Astrocyte (in vitro differentiated cells and primary cell): ENCODE data around the gene SLC35F6. TPM values are rescaled to one million over a fixed set of nuclear protein-coding genes. Genes with fewer than 3 reads are reported as not detected.

Experiments used
- DNase-seq: peaks from one replicate; pipeline ENCODE4 v3.0.0-alpha.2; 2010; ENCODE audit warnings: low read depth
- FAIRE-seq: peaks from 2 replicates; lab custom pipeline; 2011; peaks lifted over from hg19 to GRCh38; lab: Jason Lieb, UNC
- H2AFZ ChIP-seq: 2 replicates; pipeline ENCODE4 v1.6.0; 2012; ENCODE audit warnings: low read depth, low read length, inconsistent platforms
- H3K27ac ChIP-seq: 2 replicates; pipeline ENCODE4 v1.5.1; 2011; ENCODE audit warnings: low read depth, low read length, inconsistent platforms
- H3K27me3 ChIP-seq: 2 replicates; pipeline ENCODE4 v1.6.0; 2011; ENCODE audit warnings: low read length, inconsistent platforms; ENCODE audit not compliant: insufficient read depth
- H3K36me3 ChIP-seq: 2 replicates; pipeline ENCODE4 v1.5.1; 2011; ENCODE audit warnings: low read length, inconsistent platforms; ENCODE audit not compliant: insufficient read depth
- H3K4me1 ChIP-seq: 2 replicates; pipeline ENCODE4 v1.5.1; 2011; ENCODE audit warnings: low read length, inconsistent platforms; ENCODE audit not compliant: insufficient read depth
- H3K4me2 ChIP-seq: 2 replicates; pipeline ENCODE4 v1.6.0; 2012; ENCODE audit warnings: low read length, inconsistent platforms
- H3K4me3 ChIP-seq: 2 replicates; pipeline ENCODE4 v1.5.1; 2011; ENCODE audit warnings: low read depth, mild to moderate bottlenecking, low read length, inconsistent platforms; ENCODE audit not compliant: insufficient read depth
- H3K79me2 ChIP-seq: 2 replicates; pipeline ENCODE4 v1.6.0; 2012; ENCODE audit warnings: mild to moderate bottlenecking, low read length, inconsistent platforms; ENCODE audit not compliant: insufficient read depth
- H3K9ac ChIP-seq: 2 replicates; pipeline ENCODE4 v1.6.0; 2012; ENCODE audit warnings: mild to moderate bottlenecking, low read length, inconsistent platforms
- H3K9me3 ChIP-seq: 2 replicates; pipeline ENCODE4 v1.5.1; 2012; ENCODE audit warnings: low read depth, mild to moderate bottlenecking, low read length, inconsistent platforms; ENCODE audit not compliant: insufficient read depth
- H4K20me1 ChIP-seq: 2 replicates; pipeline ENCODE4 v1.6.0; 2012; ENCODE audit warnings: low read length, inconsistent platforms; ENCODE audit not compliant: insufficient read depth
- H3K27ac Mint-ChIP-seq: one replicate; pipeline ENCODE4 v1.8.0; 2021; ENCODE audit warnings: mild to moderate bottlenecking, mixed read lengths; ENCODE audit not compliant: unreplicated experiment
- H3K27me3 Mint-ChIP-seq: one replicate; pipeline ENCODE4 v1.8.0; 2021; ENCODE audit warnings: low read depth, mixed read lengths; ENCODE audit not compliant: unreplicated experiment
- H3K36me3 Mint-ChIP-seq: one replicate; pipeline ENCODE4 v1.8.0; 2021; ENCODE audit warnings: low read depth, mixed read lengths; ENCODE audit not compliant: unreplicated experiment
- H3K4me1 Mint-ChIP-seq: one replicate; pipeline ENCODE4 v1.8.0; 2021; ENCODE audit warnings: low read depth, mixed read lengths; ENCODE audit not compliant: unreplicated experiment
- H3K4me3 Mint-ChIP-seq: one replicate; pipeline ENCODE4 v1.8.0; 2021; ENCODE audit warnings: mild to moderate bottlenecking, moderate library complexity, mixed read lengths; ENCODE audit not compliant: unreplicated experiment
- H3K9me3 Mint-ChIP-seq: one replicate; pipeline ENCODE4 v1.8.0; 2021; ENCODE audit warnings: mild to moderate bottlenecking, mixed read lengths; ENCODE audit not compliant: unreplicated experiment
- EZH2 ChIP-seq: IDR thresholded peaks from 2 replicates; pipeline ENCODE4 v1.6.1; 2012; ENCODE audit warnings: mild to moderate bottlenecking, low read length, inconsistent platforms; ENCODE audit not compliant: insufficient read depth
- total RNA-seq: library from RNA; stranded (reverse); gene quantifications from 2 replicates; pipeline ENCODE4 v1.2.1, GENCODE V29; 2021
- TF ChIP-seq, protein P1 (sequence below): IDR thresholded peaks from 2 replicates; pipeline ENCODE4 v1.5.1; 2011; ENCODE audit warnings: low read depth, mild to moderate bottlenecking, inconsistent platforms, low read length, moderate library complexity; ENCODE audit not compliant: insufficient read depth

The SLC35F6 gene
- total RNA-seq, 1 donor from 2014 or later, result 41.9 TPM

DNA sequence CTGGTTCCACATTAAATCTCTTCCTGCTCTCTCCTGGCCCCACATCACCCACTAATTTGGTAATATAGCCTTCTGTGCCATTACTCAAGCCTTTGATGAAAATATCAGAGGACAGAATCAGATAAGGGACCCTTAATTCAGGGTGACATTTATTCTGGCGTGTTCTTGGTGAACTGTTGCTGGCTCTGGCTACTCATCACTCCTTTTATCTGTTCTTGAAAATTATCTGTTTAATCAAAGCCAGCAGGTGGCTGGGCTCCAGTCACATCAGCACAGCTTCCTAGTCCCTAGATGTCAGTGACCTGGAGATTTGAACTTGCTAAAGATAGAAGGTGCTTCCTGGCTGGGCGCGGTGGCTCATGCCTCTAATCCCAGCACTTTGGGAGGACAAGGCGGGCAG lies 26.9 kb upstream of the SLC35F6 start:
- Histone ChIP-seq H3K9ac (no peak overlapping the region), H4K20me1 (no peaks in the 10 kb centered on the region), H3K4me2 (no peak overlapping the region), H3K4me3 (no peak overlapping the region), H2AFZ (no peak overlapping the region), H3K27ac (no peak overlapping the region), H3K9me3 (no peaks in the 10 kb centered on the region), H3K27me3 (peaks cover 2% of the 10 kb centered on the region), H3K4me1 (peaks cover 6% of the 10 kb centered on the region), H3K36me3 (no peaks in the 10 kb centered on the region), H3K79me2 (no peaks in the 10 kb centered on the region)
- FAIRE-seq, result no peak
- DNase-seq, result no peak
- H3K36me3 Mint-ChIP-seq, result no peaks in the 10 kb centered on the region
- peaks cover 6% of the 10 kb centered on the region for H3K4me1 Mint-ChIP-seq
- H3K27me3 Mint-ChIP-seq, result peaks cover 28% of the 10 kb centered on the region
- TF ChIP-seq, protein P1, sequence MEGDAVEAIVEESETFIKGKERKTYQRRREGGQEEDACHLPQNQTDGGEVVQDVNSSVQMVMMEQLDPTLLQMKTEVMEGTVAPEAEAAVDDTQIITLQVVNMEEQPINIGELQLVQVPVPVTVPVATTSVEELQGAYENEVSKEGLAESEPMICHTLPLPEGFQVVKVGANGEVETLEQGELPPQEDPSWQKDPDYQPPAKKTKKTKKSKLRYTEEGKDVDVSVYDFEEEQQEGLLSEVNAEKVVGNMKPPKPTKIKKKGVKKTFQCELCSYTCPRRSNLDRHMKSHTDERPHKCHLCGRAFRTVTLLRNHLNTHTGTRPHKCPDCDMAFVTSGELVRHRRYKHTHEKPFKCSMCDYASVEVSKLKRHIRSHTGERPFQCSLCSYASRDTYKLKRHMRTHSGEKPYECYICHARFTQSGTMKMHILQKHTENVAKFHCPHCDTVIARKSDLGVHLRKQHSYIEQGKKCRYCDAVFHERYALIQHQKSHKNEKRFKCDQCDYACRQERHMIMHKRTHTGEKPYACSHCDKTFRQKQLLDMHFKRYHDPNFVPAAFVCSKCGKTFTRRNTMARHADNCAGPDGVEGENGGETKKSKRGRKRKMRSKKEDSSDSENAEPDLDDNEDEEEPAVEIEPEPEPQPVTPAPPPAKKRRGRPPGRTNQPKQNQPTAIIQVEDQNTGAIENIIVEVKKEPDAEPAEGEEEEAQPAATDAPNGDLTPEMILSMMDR, result no peak
- TF ChIP-seq EZH2, result no peak
- H3K4me3 Mint-ChIP-seq, result no peak overlapping the region
- no peak overlapping the region for H3K27ac Mint-ChIP-seq
- no peaks in the 10 kb centered on the region for H3K9me3 Mint-ChIP-seq

DNA sequence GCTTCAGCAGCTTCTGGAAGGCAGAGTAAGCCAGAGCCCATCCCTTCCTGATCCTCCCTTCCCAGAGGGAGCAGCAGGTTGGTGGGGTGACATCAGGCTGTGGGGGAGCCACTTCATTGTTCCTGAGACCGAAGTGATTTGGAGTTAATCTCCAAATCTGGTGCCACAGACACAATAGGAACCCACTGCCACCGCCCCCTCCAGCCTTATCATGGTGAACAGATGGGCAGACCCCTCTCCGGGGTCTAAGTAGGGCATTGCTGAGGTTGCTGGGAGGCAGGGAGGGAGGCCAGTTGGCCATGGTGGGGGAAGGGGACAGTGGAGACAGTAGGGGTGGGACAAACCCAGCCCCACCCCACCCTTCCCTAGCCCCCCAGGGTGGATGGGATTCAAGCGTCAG lies 25.6 kb upstream of the SLC35F6 start:
- H3K4me3 Mint-ChIP-seq, result no peak overlapping the region
- TF ChIP-seq EZH2, result no peak
- TF ChIP-seq, protein P1, result no peak
- H3K4me2 ChIP-seq, result no peak overlapping the region
- H3K27me3 Mint-ChIP-seq, result peaks cover 24% of the 10 kb centered on the region
- no peak overlapping the region for H3K4me3 ChIP-seq
- no peaks in the 10 kb centered on the region for H3K36me3 Mint-ChIP-seq
- no peaks in the 10 kb centered on the region for H3K9me3 ChIP-seq
- H3K4me1 ChIP-seq, result peaks cover 6% of the 10 kb centered on the region
- no peaks in the 10 kb centered on the region for H3K36me3 ChIP-seq
- no peak overlapping the region for H2AFZ ChIP-seq
- peaks cover 4% of the 10 kb centered on the region for H3K4me1 Mint-ChIP-seq
- DNase-seq (no peak), FAIRE-seq (no peak)
- H3K9ac ChIP-seq, result no peak overlapping the region
- no peak overlapping the region for H3K27ac Mint-ChIP-seq
- H4K20me1 ChIP-seq, result no peaks in the 10 kb centered on the region
- H3K27me3 ChIP-seq, result no peaks in the 10 kb centered on the region
- no peaks in the 10 kb centered on the region for H3K79me2 ChIP-seq
- no peak overlapping the region for H3K27ac ChIP-seq
- no peaks in the 10 kb centered on the region for H3K9me3 Mint-ChIP-seq

DNA sequence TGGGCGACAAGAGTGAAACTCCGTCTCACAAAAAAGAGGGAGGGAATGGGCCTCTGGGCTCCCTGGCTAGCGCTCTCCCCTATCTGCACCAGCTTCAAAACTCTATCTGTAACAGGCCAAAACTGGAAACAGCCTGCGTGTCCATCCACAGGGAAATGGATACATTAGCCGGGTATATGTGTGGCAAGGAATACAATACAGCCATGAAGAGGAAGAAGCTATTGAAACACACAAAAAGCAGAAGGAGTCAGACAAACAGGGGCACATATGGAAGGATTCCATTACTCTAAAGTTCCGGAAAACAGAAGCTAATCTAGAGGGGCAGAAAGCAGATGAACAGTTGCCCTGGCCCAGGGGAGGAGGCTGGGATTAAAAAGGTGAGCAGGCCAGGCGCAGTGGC lies 24.6 kb upstream of the SLC35F6 start:
- Histone ChIP-seq H3K9me3 (no peaks in the 10 kb centered on the region), H3K4me1 (peaks cover 6% of the 10 kb centered on the region), H3K4me3 (no peak overlapping the region), H3K4me2 (no peak overlapping the region), H3K9ac (no peak overlapping the region), H4K20me1 (no peaks in the 10 kb centered on the region), H3K79me2 (no peaks in the 10 kb centered on the region), H2AFZ (no peak overlapping the region), H3K27me3 (no peaks in the 10 kb centered on the region), H3K36me3 (no peaks in the 10 kb centered on the region), H3K27ac (no peak overlapping the region)
- H3K4me1 Mint-ChIP-seq, result peaks cover 4% of the 10 kb centered on the region
- no peak for FAIRE-seq
- no peaks in the 10 kb centered on the region for H3K9me3 Mint-ChIP-seq
- no peak for DNase-seq
- H3K27ac Mint-ChIP-seq, result no peak overlapping the region
- peaks cover 28% of the 10 kb centered on the region for H3K27me3 Mint-ChIP-seq
- no peaks in the 10 kb centered on the region for H3K36me3 Mint-ChIP-seq
- TF ChIP-seq, protein P1, result no peak
- no peak for TF ChIP-seq EZH2
- no peak overlapping the region for H3K4me3 Mint-ChIP-seq
